Loucy (cell line): ENCODE measurements around the gene OR2C1.

Source experiments
- H2AFZ ChIP-seq: fragments of 200-600 bp; sonication (generic); 2 replicates; pipeline ENCODE4 v1.6.0; 2016; ENCODE audit warnings: antibody characterized with exemption, mild to moderate bottlenecking, low read length, moderate library complexity
- H3F3A ChIP-seq: fragments of 200-600 bp; 2 replicates; pipeline ENCODE4 v1.6.0; 2016; ENCODE audit warnings: antibody characterized with exemption, low read depth, mild to moderate bottlenecking
- H3K27me3 ChIP-seq: fragments of 200-600 bp; sonication (generic); 2 replicates; pipeline ENCODE4 v1.6.1; 2014; ENCODE audit warnings: low read length, mild to moderate bottlenecking; ENCODE audit not compliant: insufficient read depth, poor library complexity, severe bottlenecking
- H3K36me3 ChIP-seq: fragments of 200-600 bp; sonication (generic); 2 replicates; pipeline ENCODE4 v1.6.1; 2016; ENCODE audit warnings: low read length; ENCODE audit not compliant: insufficient read depth
- H3K4me1 ChIP-seq: fragments of 200-600 bp; sonication (generic); 2 replicates; pipeline ENCODE4 v1.5.1; 2014; ENCODE audit warnings: low read length, mild to moderate bottlenecking; ENCODE audit not compliant: insufficient read depth, poor library complexity, severe bottlenecking
- H3K4me2 ChIP-seq: fragments of 200-600 bp; sonication (generic); 2 replicates; pipeline ENCODE4 v1.6.0; 2014; ENCODE audit warnings: antibody characterized with exemption, low read length, low read depth, mild to moderate bottlenecking; ENCODE audit not compliant: poor library complexity, severe bottlenecking
- H3K4me3 ChIP-seq: fragments of 200-600 bp; sonication (generic); 2 replicates; pipeline ENCODE4 v1.5.1; 2014; ENCODE audit warnings: low read length, mild to moderate bottlenecking, mixed read lengths; ENCODE audit not compliant: poor library complexity, severe bottlenecking
- H3K79me2 ChIP-seq: fragments of 200-600 bp; sonication (generic); 2 replicates; pipeline ENCODE4 v1.6.1; 2014; ENCODE audit warnings: low read length; ENCODE audit not compliant: insufficient read depth
- H3K9ac ChIP-seq: fragments of 200-600 bp; sonication (generic); 2 replicates; pipeline ENCODE4 v1.6.0; 2014; ENCODE audit warnings: mild to moderate bottlenecking, low read depth, low read length, moderate library complexity; ENCODE audit not compliant: poor library complexity, severe bottlenecking
- H3K9me2 ChIP-seq: fragments of 200-600 bp; sonication (generic); replicated peaks from 2 replicates; pipeline ENCODE4 v1.6.1; 2016; ENCODE audit warnings: low read depth, low read length, mixed read lengths
- H3K9me3 ChIP-seq: fragments of 200-600 bp; sonication (generic); 2 replicates; pipeline ENCODE4 v1.6.1; 2014; ENCODE audit warnings: mild to moderate bottlenecking, antibody characterized with exemption, low read length, low read depth; ENCODE audit not compliant: insufficient read depth
- H4K20me1 ChIP-seq: fragments of 200-600 bp; sonication (generic); 2 replicates; pipeline ENCODE4 v1.6.0; 2014; ENCODE audit warnings: antibody characterized with exemption, low read length, mild to moderate bottlenecking; ENCODE audit not compliant: insufficient read depth, poor library complexity, severe bottlenecking
- CTCF ChIP-seq: fragments of 200-600 bp; sonication (generic); conservative IDR thresholded peaks from 2 replicates; pipeline ENCODE4 v1.5.1; 2014; ENCODE audit warnings: mild to moderate bottlenecking, antibody characterized with exemption, low read length
- EZH2phosphoT487 ChIP-seq: fragments of 200-600 bp; IDR thresholded peaks from 2 replicates; pipeline ENCODE4 v1.6.1; 2018; ENCODE audit warnings: antibody characterized with exemption, mild to moderate bottlenecking, moderate library complexity, borderline replicate concordance

OR2C1 gene

GRCh38 chr16:3347586-3347985, 8.1 kb upstream of the OR2C1 start:
- H3F3A ChIP-seq: no peaks in the 10 kb centered on the region
- no peaks in the 10 kb centered on the region for H3K36me3 ChIP-seq
- H3K27me3 ChIP-seq: no peaks in the 10 kb centered on the region
- no peak overlapping the region for H3K9ac ChIP-seq
- no peak overlapping the region for H2AFZ ChIP-seq
- H3K79me2 ChIP-seq: no peaks in the 10 kb centered on the region
- H3K4me2 ChIP-seq: no peak overlapping the region
- no peaks in the 10 kb centered on the region for H3K4me1 ChIP-seq
- no peaks in the 10 kb centered on the region for H3K9me2 ChIP-seq
- no peaks in the 10 kb centered on the region for H3K9me3 ChIP-seq
- H3K4me3 ChIP-seq: no peak overlapping the region
- no peak for TF ChIP-seq CTCF
- TF ChIP-seq EZH2phosphoT487: no peak
- H4K20me1 ChIP-seq: no peaks in the 10 kb centered on the region

- no peak for TF ChIP-seq CTCF
- TF ChIP-seq EZH2phosphoT487: no peak
- Histone ChIP-seq H3K4me1 (no peaks in the 10 kb centered on the region), H3K9ac (no peak overlapping the region), H3F3A (no peaks in the 10 kb centered on the region), H3K4me2 (no peak overlapping the region), H4K20me1 (no peaks in the 10 kb centered on the region), H3K79me2 (no peaks in the 10 kb centered on the region), H3K27me3 (no peaks in the 10 kb centered on the region), H3K4me3 (no peak overlapping the region), H3K9me3 (no peaks in the 10 kb centered on the region), H2AFZ (no peak overlapping the region), H3K9me2 (no peaks in the 10 kb centered on the region), H3K36me3 (no peaks in the 10 kb centered on the region)
These were observed 7.0 kb upstream of the OR2C1 start for GRCh38 chr16:3348547-3349167.

- Histone ChIP-seq H3K4me2 (no peak overlapping the region), H2AFZ (no peak overlapping the region)
These were observed 6.5 kb upstream of the OR2C1 start for GRCh38 chr16:3349175-3349574.

More at GRCh38 chr16:3349175-3349574, 6.5 kb upstream of the OR2C1 start:
- no peaks in the 10 kb centered on the region for H3K9me3 ChIP-seq
- H3F3A ChIP-seq: no peaks in the 10 kb centered on the region
- H3K79me2 ChIP-seq: no peaks in the 10 kb centered on the region
- no peaks in the 10 kb centered on the region for H3K4me1 ChIP-seq
- H3K27me3 ChIP-seq: no peaks in the 10 kb centered on the region
- H3K4me3 ChIP-seq: no peak overlapping the region
- TF ChIP-seq CTCF (no peak), EZH2phosphoT487 (no peak)
- H3K36me3 ChIP-seq: no peaks in the 10 kb centered on the region
- no peaks in the 10 kb centered on the region for H3K9me2 ChIP-seq
- H4K20me1 ChIP-seq: no peaks in the 10 kb centered on the region
- H3K9ac ChIP-seq: no peak overlapping the region
